ENCODE results near the gene CYFIP1. TPM values are rescaled to one million over a fixed set of nuclear protein-coding genes. Genes with fewer than 3 reads are reported as not detected.

CYFIP1 gene
- total RNA-seq, 1 donor from 2014 or later: 116 TPM

GRCh38 chr15:22874966-22875365 lies 105.2 kb downstream of the CYFIP1 start:
- H3K9me3 ChIP-seq (ENCODE audit: insufficient read depth, low read depth, low read length): no peaks in the 10 kb centered on the region
- H3K4me1 ChIP-seq (ENCODE audit: insufficient read depth, low read length): peaks cover 11% of the 10 kb centered on the region
- FAIRE-seq: no peak
- H2AFZ ChIP-seq (ENCODE audit: low read depth, low read length): no peak overlapping the region
- Mint-ChIP-seq H3K4me3 (ENCODE audit: unreplicated experiment) (no peak overlapping the region), H3K27me3 (ENCODE audit: low read depth, unreplicated experiment) (no peaks in the 10 kb centered on the region), H3K9me3 (ENCODE audit: unreplicated experiment) (no peaks in the 10 kb centered on the region), H3K36me3 (ENCODE audit: low read depth, unreplicated experiment) (peaks cover 37% of the 10 kb centered on the region), H3K4me1 (ENCODE audit: low read depth, unreplicated experiment) (peaks cover 15% of the 10 kb centered on the region), H3K27ac (ENCODE audit: unreplicated experiment) (no peak overlapping the region)
- peaks cover 9% of the 10 kb centered on the region for H3K79me2 ChIP-seq (ENCODE audit: insufficient read depth, low read length)
- no peaks in the 10 kb centered on the region for H3K27me3 ChIP-seq (ENCODE audit: insufficient read depth, low read length)
- peaks cover 22% of the 10 kb centered on the region for H4K20me1 ChIP-seq (ENCODE audit: insufficient read depth, low read length)
- H3K9ac ChIP-seq (ENCODE audit: low read length): no peak overlapping the region
- H3K4me3 ChIP-seq (ENCODE audit: insufficient read depth, low read depth, low read length): no peak overlapping the region
- peaks cover 3% of the 10 kb centered on the region for H3K36me3 ChIP-seq (ENCODE audit: insufficient read depth, low read length)
- DNase-seq (ENCODE audit: low read depth): no peak
- H3K4me2 ChIP-seq (ENCODE audit: low read length): no peak overlapping the region
- no peak for TF ChIP-seq EZH2 (IDR thresholded peaks at IDR 0.05; ENCODE audit: insufficient read depth, low read length)
- TF ChIP-seq CTCF (IDR thresholded peaks at IDR 0.05; ENCODE audit: insufficient read depth, low read depth, low read length): no peak
- H3K27ac ChIP-seq (ENCODE audit: low read depth, low read length): no peak overlapping the region

- Histone ChIP-seq H3K4me3 (ENCODE audit: insufficient read depth, low read depth, low read length) (no peak overlapping the region), H3K4me1 (ENCODE audit: insufficient read depth, low read length) (peaks cover 11% of the 10 kb centered on the region), H3K4me2 (ENCODE audit: low read length) (no peak overlapping the region), H3K79me2 (ENCODE audit: insufficient read depth, low read length) (peaks cover 9% of the 10 kb centered on the region), H3K9me3 (ENCODE audit: insufficient read depth, low read depth, low read length) (no peaks in the 10 kb centered on the region), H4K20me1 (ENCODE audit: insufficient read depth, low read length) (peaks cover 22% of the 10 kb centered on the region), H3K9ac (ENCODE audit: low read length) (no peak overlapping the region), H3K27me3 (ENCODE audit: insufficient read depth, low read length) (no peaks in the 10 kb centered on the region), H3K36me3 (ENCODE audit: insufficient read depth, low read length) (peaks cover 9% of the 10 kb centered on the region), H3K27ac (ENCODE audit: low read depth, low read length) (no peak overlapping the region), H2AFZ (ENCODE audit: low read depth, low read length) (no peak overlapping the region)
- Mint-ChIP-seq H3K36me3 (ENCODE audit: low read depth, unreplicated experiment) (peaks cover 37% of the 10 kb centered on the region), H3K9me3 (ENCODE audit: unreplicated experiment) (no peaks in the 10 kb centered on the region), H3K27ac (ENCODE audit: unreplicated experiment) (no peak overlapping the region), H3K4me3 (ENCODE audit: unreplicated experiment) (no peak overlapping the region), H3K27me3 (ENCODE audit: low read depth, unreplicated experiment) (no peaks in the 10 kb centered on the region), H3K4me1 (ENCODE audit: low read depth, unreplicated experiment) (peaks cover 15% of the 10 kb centered on the region)
- FAIRE-seq (no peak), DNase-seq (ENCODE audit: low read depth) (no peak)
- no peak for TF ChIP-seq CTCF (IDR thresholded peaks at IDR 0.05; ENCODE audit: insufficient read depth, low read depth, low read length)
- no peak for TF ChIP-seq EZH2 (IDR thresholded peaks at IDR 0.05; ENCODE audit: insufficient read depth, low read length)
These were observed 105.9 kb downstream of the CYFIP1 start for GRCh38 chr15:22874256-22874655.

- Mint-ChIP-seq H3K9me3 (ENCODE audit: unreplicated experiment) (no peaks in the 10 kb centered on the region), H3K4me3 (ENCODE audit: unreplicated experiment) (no peak overlapping the region), H3K27me3 (ENCODE audit: low read depth, unreplicated experiment) (no peaks in the 10 kb centered on the region), H3K27ac (ENCODE audit: unreplicated experiment) (no peak overlapping the region), H3K4me1 (ENCODE audit: low read depth, unreplicated experiment) (peaks cover 15% of the 10 kb centered on the region), H3K36me3 (ENCODE audit: low read depth, unreplicated experiment) (peaks cover 37% of the 10 kb centered on the region)
- Histone ChIP-seq H3K9me3 (ENCODE audit: insufficient read depth, low read depth, low read length) (no peaks in the 10 kb centered on the region), H2AFZ (ENCODE audit: low read depth, low read length) (no peak overlapping the region), H3K4me1 (ENCODE audit: insufficient read depth, low read length) (peaks cover 11% of the 10 kb centered on the region), H3K27me3 (ENCODE audit: insufficient read depth, low read length) (no peaks in the 10 kb centered on the region), H3K4me3 (ENCODE audit: insufficient read depth, low read depth, low read length) (no peak overlapping the region), H3K9ac (ENCODE audit: low read length) (no peak overlapping the region), H3K36me3 (ENCODE audit: insufficient read depth, low read length) (peaks cover 13% of the 10 kb centered on the region), H4K20me1 (ENCODE audit: insufficient read depth, low read length) (peaks cover 27% of the 10 kb centered on the region), H3K79me2 (ENCODE audit: insufficient read depth, low read length) (peaks cover 9% of the 10 kb centered on the region), H3K4me2 (ENCODE audit: low read length) (peak overlapping the region; percentile 32), H3K27ac (ENCODE audit: low read depth, low read length) (peak overlapping the region; percentile 45)
- FAIRE-seq (no peak), DNase-seq (ENCODE audit: low read depth) (no peak)
- no peak for TF ChIP-seq CTCF (IDR thresholded peaks at IDR 0.05; ENCODE audit: insufficient read depth, low read depth, low read length)
- TF ChIP-seq EZH2 (IDR thresholded peaks at IDR 0.05; ENCODE audit: insufficient read depth, low read length): no peak
These were observed 106.3 kb downstream of the CYFIP1 start for GRCh38 chr15:22873841-22874240.

All from astrocyte (in vitro differentiated cells and primary cell).